Gastroesophageal sphincter (tissue), 4 donors: ENCODE results near the gene CDH23. TPM values are rescaled to one million over a fixed set of nuclear protein-coding genes. Genes with fewer than 3 reads are reported as not detected.

ENCODE experiments used
- ATAC-seq: fragments of 150-250 bp; one replicate; pipeline ENCODE4 v1.9.1; 2016; ENCODE audit warnings: mild to moderate bottlenecking, moderate library complexity
- H3K27ac ChIP-seq, 4 donors: fragments of 200-600 bp; sonication (generic) in 3 of 4; 1 replicate in 3 of 4; 2 replicates in 1 of 4; pipeline ENCODE4 v1.5.1; 2016 to 2019
- H3K27me3 ChIP-seq: fragments of 200-600 bp; sonication (generic); one replicate; pipeline ENCODE4 v1.5.1; 2019
- H3K36me3 ChIP-seq, 2 donors: fragments of 200-600 bp; sonication (generic); one replicate each; pipeline ENCODE4 v1.5.1; 2019; ENCODE audit warnings: control low read depth in 1 of 2
- H3K4me1 ChIP-seq, 3 donors: fragments of 200-600 bp; sonication (generic); 1 replicate in 2 of 3; 2 replicates in 1 of 3; pipeline ENCODE4 v1.5.1; 2016 to 2019; ENCODE audit warnings: control low read depth in 2 of 3
- H3K4me3 ChIP-seq, 2 donors: fragments of 200-600 bp; sonication (generic); one replicate each; pipeline ENCODE4 v1.5.1; 2019; ENCODE audit warnings: mild to moderate bottlenecking in 1 of 2, moderate library complexity in 1 of 2
- H3K9me3 ChIP-seq, 3 donors: fragments of 200-600 bp; sonication (generic); one replicate each; pipeline ENCODE4 v1.5.1; 2017 to 2019; ENCODE audit warnings: control low read depth in 2 of 3
- CTCF ChIP-seq, 4 experiments: fragments of 200-600 bp in 2 of 4; fragments of 450-650 bp in 2 of 4; sonication (generic) in 1 of 4; IDR thresholded peaks; one replicate each; pipeline ENCODE4 v1.5.1; 2017 to 2019; ENCODE audit warnings: antibody characterized with exemption in 4 of 4, mild to moderate bottlenecking in 2 of 4, moderate library complexity in 2 of 4
- EP300 ChIP-seq: sonication (generic); formaldehyde crosslinking; IDR thresholded peaks from one replicate; pipeline ENCODE4 v1.6.1; 2017; ENCODE audit warnings: antibody characterized with exemption, mild to moderate bottlenecking
- POLR2A ChIP-seq, 2 donors: fragments of 450-650 bp; IDR thresholded peaks; one replicate each; pipeline ENCODE4 v1.6.1; 2017; ENCODE audit warnings: antibody characterized with exemption in 2 of 2, mild to moderate bottlenecking in 2 of 2, moderate library complexity in 1 of 2
- POLR2AphosphoS5 ChIP-seq: sonication (generic); formaldehyde crosslinking; IDR thresholded peaks from one replicate; pipeline ENCODE4 v1.6.1; 2017; ENCODE audit warnings: antibody characterized with exemption
- WGBS, 2 donors: methylation state at CpG; one replicate each; pipeline ENCODE4 v1.1.5; 2018; ENCODE audit warnings: low coverage in 1 of 2; 5-methylcytosine and 5-hydroxymethylcytosine counted together
- total RNA-seq, 4 donors: library from RNA; depleted of rRNA; stranded (reverse); fragments of >200 nt; gene quantifications; one replicate each; pipeline ENCODE4 v1.1.0, GENCODE V29; 2016

The CDH23 gene
- total RNA-seq, 4 donors from 2014 or later, result 5.1 to 33.5 (median 16.2) TPM

GRCh38 chr10:71847418-71847817 lies 450.7 kb downstream of the CDH23 start:
- TF ChIP-seq EP300, result no peak
- TF ChIP-seq CTCF (IDR thresholded peaks at IDR 0.05), result no peak
- TF ChIP-seq POLR2AphosphoS5, result no peak
- TF ChIP-seq POLR2A (IDR thresholded peaks at IDR 0.05), result no peak
- H3K27ac ChIP-seq, result peak overlapping the region in 2 of 4 donors; percentile 7 to 45
- H3K4me1 ChIP-seq, result peaks cover 0 to 82% (median 32%) of the 10 kb centered on the region in 3 donors
- 61 to 83% methylated on average over 3 to 6 of the region's 8 CpGs for WGBS, 2 donors
- no peaks in the 10 kb centered on the region for H3K36me3 ChIP-seq
- ATAC-seq, result no peak
- H3K9me3 ChIP-seq, result no peaks in the 10 kb centered on the region
- H3K4me3 ChIP-seq, result no peak overlapping the region
- H3K27me3 ChIP-seq, result no peaks in the 10 kb centered on the region

- TF ChIP-seq EP300 (no peak), CTCF (IDR thresholded peaks at IDR 0.05) (no peak), POLR2AphosphoS5 (no peak), POLR2A (IDR thresholded peaks at IDR 0.05) (no peak)
- WGBS, 2 donors, result 66 to 86% methylated on average over 9 to 10 of the region's 11 CpGs
- H3K4me1 ChIP-seq, result peaks cover 0 to 70% (median 27%) of the 10 kb centered on the region in 3 donors
Measured at GRCh38 chr10:71848325-71849275, 451.9 kb downstream of the CDH23 start.

GRCh38 chr10:71849461-71849908 lies 452.8 kb downstream of the CDH23 start:
- WGBS, 2 donors, result 82 to 93% methylated on average over 2 to 16 of the region's 17 CpGs
- TF ChIP-seq POLR2AphosphoS5 (no peak), EP300 (no peak), CTCF (IDR thresholded peaks at IDR 0.05) (no peak), POLR2A (IDR thresholded peaks at IDR 0.05) (no peak)
- Histone ChIP-seq H3K9me3 (no peaks in the 10 kb centered on the region), H3K4me3 (peak overlapping the region in 1 of 2 donors; percentile 99), H3K36me3 (no peaks in the 10 kb centered on the region), H3K27me3 (no peaks in the 10 kb centered on the region), H3K27ac (no peak overlapping the region), H3K4me1 (peaks cover 0 to 61% (median 26%) of the 10 kb centered on the region in 3 donors)
- no peak for ATAC-seq

More at GRCh38 chr10:71848325-71849275, 451.9 kb downstream of the CDH23 start:
- no peaks in the 10 kb centered on the region for H3K36me3 ChIP-seq
- H3K27me3 ChIP-seq, result no peaks in the 10 kb centered on the region
- H3K27ac ChIP-seq, result peak overlapping the region in 3 of 4 donors; percentile 5 to 45 (median 7)
- no peaks in the 10 kb centered on the region for H3K9me3 ChIP-seq
- no peak for ATAC-seq
- H3K4me3 ChIP-seq, result peak overlapping the region in 1 of 2 donors; percentile 99

- H3K9me3 ChIP-seq, result no peaks in the 10 kb centered on the region
- peak overlapping the region; percentile 89 to 99 for H3K4me3 ChIP-seq
- H3K4me1 ChIP-seq, result peaks cover 0 to 56% (median 26%) of the 10 kb centered on the region in 3 donors
- no peaks in the 10 kb centered on the region for H3K27me3 ChIP-seq
- WGBS, 2 donors, result 3 to 4% methylated on average over 11 of the region's 13 CpGs
- peak overlapping the region; percentile 94 to 99 (median 96) for H3K27ac ChIP-seq
- ATAC-seq, result no peak
- TF ChIP-seq EP300 (no peak), CTCF (IDR thresholded peaks at IDR 0.05) (no peak), POLR2AphosphoS5 (no peak)
- no peaks in the 10 kb centered on the region for H3K36me3 ChIP-seq
Measured at GRCh38 chr10:71850021-71850742, 453.5 kb downstream of the CDH23 start.
